Esophagus squamous epithelium (tissue), 4 donors: ENCODE results near the gene GET4.

Experiments
- CTCF ChIP-seq, 6 experiments: fragments of 450-650 bp in 4 of 6; fragments of 200-600 bp in 2 of 6; sonication (generic) in 2 of 6; IDR thresholded peaks; one replicate each; pipeline ENCODE4 v1.5.1; 2016 to 2019; ENCODE audit warnings: antibody characterized with exemption in 6 of 6, mild to moderate bottlenecking in 4 of 6, moderate library complexity in 4 of 6
- POLR2A ChIP-seq, 4 donors: fragments of 450-650 bp; IDR thresholded peaks; one replicate each; pipeline ENCODE4 v1.6.1; 2017; ENCODE audit warnings: antibody characterized with exemption in 4 of 4, mild to moderate bottlenecking in 4 of 4, moderate library complexity in 3 of 4

GRCh38 chr7:909358-910329, 33.3 kb downstream of the GET4 start:
- TF ChIP-seq CTCF (IDR thresholded peaks at IDR 0.05) (no peak), POLR2A (IDR thresholded peaks at IDR 0.05) (no peak)
